ENCODE measurements around the gene BOD1L1. TPM values are rescaled to one million over a fixed set of nuclear protein-coding genes. Genes with fewer than 3 reads are reported as not detected.

Gene BOD1L1
- total RNA-seq, 1 experiment from 2014 or later: 37.2 TPM

DNA sequence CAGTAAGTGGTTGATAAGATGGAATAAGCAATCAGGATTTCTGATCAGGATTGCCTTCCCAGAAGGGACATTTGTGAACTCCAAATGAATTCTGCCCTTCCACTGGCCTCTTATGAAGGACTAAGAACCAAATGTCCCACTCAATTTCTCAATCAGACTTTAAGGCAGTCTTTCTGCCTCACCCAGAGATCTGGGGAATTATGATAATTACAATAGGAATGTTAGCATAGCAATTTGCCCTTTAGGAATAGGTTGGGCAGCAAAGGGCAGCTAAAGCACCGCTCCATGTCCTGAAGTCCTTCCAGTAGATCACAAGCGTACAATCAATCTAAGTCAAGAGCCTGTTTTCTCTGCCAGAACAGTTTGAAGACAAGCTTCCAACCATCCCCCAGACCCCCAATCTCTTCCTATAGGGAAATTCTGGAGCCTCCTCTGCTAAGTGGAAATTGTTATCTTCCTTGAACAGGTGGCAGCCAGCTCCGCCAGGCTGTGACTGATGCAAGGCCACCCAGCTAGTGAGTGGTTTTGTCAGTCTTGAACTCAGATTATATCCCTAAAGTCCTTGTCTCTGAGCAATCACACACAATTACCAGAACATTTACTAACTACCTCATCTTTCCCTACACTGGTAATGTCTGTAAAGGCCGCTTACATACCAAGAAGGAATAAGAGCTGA, 101.8 kb downstream of the BOD1L1 start:
- Histone ChIP-seq H3K4me1 (no peaks in the 10 kb centered on the region), H3K9me3 (no peaks in the 10 kb centered on the region), H3K36me3 (ENCODE audit: control insufficient read depth, insufficient read depth, low read length) (no peaks in the 10 kb centered on the region), H3K27me3 (replicated peaks; ENCODE audit: control insufficient read depth, insufficient read depth, low read length) (no peaks in the 10 kb centered on the region), H3K4me3 (ENCODE audit: low read depth, low read length) (no peak overlapping the region)
- no peaks in the 10 kb centered on the region for H3K27me3 Mint-ChIP-seq (ENCODE audit: insufficient read depth, unreplicated experiment)
- TF ChIP-seq, protein P1, sequence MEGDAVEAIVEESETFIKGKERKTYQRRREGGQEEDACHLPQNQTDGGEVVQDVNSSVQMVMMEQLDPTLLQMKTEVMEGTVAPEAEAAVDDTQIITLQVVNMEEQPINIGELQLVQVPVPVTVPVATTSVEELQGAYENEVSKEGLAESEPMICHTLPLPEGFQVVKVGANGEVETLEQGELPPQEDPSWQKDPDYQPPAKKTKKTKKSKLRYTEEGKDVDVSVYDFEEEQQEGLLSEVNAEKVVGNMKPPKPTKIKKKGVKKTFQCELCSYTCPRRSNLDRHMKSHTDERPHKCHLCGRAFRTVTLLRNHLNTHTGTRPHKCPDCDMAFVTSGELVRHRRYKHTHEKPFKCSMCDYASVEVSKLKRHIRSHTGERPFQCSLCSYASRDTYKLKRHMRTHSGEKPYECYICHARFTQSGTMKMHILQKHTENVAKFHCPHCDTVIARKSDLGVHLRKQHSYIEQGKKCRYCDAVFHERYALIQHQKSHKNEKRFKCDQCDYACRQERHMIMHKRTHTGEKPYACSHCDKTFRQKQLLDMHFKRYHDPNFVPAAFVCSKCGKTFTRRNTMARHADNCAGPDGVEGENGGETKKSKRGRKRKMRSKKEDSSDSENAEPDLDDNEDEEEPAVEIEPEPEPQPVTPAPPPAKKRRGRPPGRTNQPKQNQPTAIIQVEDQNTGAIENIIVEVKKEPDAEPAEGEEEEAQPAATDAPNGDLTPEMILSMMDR (IDR thresholded peaks at IDR 0.05; ENCODE audit: insufficient read depth in 1 of 2, low read depth in 1 of 2, low read length in 1 of 2, severe bottlenecking in 1 of 2, unreplicated experiment in 1 of 2): no peak
- POLR2A ChIA-PET: no interaction called here
- H3K9me3 Mint-ChIP-seq (ENCODE audit: unreplicated experiment): no peaks in the 10 kb centered on the region
- no TSS peak for BruUV-seq (replicated peaks)
- H3K4me3 Mint-ChIP-seq (ENCODE audit: unreplicated experiment): no peak overlapping the region
- intact Hi-C loops (cut with micrococcal nuclease; ENCODE audit: unreplicated experiment): no loop called here
- no peak for DNase-seq
- CTCF ChIA-PET: no interaction called here
- H3K4me1 Mint-ChIP-seq (ENCODE audit: low read depth, unreplicated experiment): no peaks in the 10 kb centered on the region
- H3K36me3 Mint-ChIP-seq (ENCODE audit: insufficient read depth, unreplicated experiment): no peaks in the 10 kb centered on the region
- no peak overlapping the region for H3K27ac Mint-ChIP-seq (ENCODE audit: unreplicated experiment)

DNA sequence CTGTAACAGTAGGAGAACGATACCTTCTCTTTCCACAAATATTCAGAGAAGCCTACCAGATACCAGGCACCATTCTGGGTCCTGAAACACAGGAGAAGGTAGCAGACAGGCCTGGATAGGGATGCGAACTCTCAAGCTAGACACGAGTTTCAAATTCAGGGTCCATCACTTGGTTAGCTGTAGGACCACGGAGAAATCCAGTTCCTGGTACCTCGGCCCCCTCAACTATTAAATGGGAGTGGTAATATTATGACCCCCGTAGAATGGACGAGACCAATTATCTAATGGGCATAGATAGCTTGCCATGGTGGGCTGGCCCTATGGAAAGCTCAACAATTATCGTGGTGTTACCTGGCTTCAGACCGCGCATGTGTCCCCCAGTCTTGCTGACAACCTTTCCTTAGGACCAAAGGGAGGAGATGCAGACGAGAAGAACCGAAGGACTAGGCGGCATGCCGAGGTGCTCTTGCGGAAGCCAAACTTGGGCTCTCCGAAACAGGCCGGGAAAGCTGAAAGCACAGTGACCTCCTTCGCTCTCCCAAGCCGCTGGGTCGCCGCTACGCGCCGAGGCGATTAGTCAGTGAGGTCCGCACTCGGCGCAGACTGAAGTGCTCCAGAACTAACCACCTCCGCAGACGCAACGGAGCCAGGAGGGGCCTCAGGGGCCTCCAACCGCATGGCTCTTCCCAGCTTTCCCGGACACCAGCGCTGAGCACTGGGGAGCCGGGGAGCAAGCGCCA, 102.9 kb downstream of the BOD1L1 start:
- CTCF ChIA-PET: no interaction called here

More for the DNA sequence above, 102.9 kb downstream of the BOD1L1 start:
- Mint-ChIP-seq H3K4me1 (ENCODE audit: low read depth, unreplicated experiment) (no peaks in the 10 kb centered on the region), H3K4me3 (ENCODE audit: unreplicated experiment) (no peak overlapping the region), H3K27ac (ENCODE audit: unreplicated experiment) (no peak overlapping the region), H3K27me3 (ENCODE audit: insufficient read depth, unreplicated experiment) (no peaks in the 10 kb centered on the region), H3K9me3 (ENCODE audit: unreplicated experiment) (no peaks in the 10 kb centered on the region), H3K36me3 (ENCODE audit: insufficient read depth, unreplicated experiment) (no peaks in the 10 kb centered on the region)
- no peaks in the 10 kb centered on the region for H3K27me3 ChIP-seq (replicated peaks; ENCODE audit: control insufficient read depth, insufficient read depth, low read length)
- TF ChIP-seq, protein P1 (IDR thresholded peaks at IDR 0.05; ENCODE audit: insufficient read depth in 1 of 2, low read depth in 1 of 2, low read length in 1 of 2, severe bottlenecking in 1 of 2, unreplicated experiment in 1 of 2): no peak
- intact Hi-C loops (cut with micrococcal nuclease; ENCODE audit: unreplicated experiment): no loop called here
- H3K4me1 ChIP-seq: no peaks in the 10 kb centered on the region
- no peaks in the 10 kb centered on the region for H3K36me3 ChIP-seq (ENCODE audit: control insufficient read depth, insufficient read depth, low read length)
- no peaks in the 10 kb centered on the region for H3K9me3 ChIP-seq
- H3K4me3 ChIP-seq (ENCODE audit: low read depth, low read length): no peak overlapping the region
- POLR2A ChIA-PET: no interaction called here
- no TSS peak for BruUV-seq (replicated peaks)
- DNase-seq: no peak

Measured in Caco-2 (cell line).